Measurements from ENCODE around the gene STRN4.

DNA sequence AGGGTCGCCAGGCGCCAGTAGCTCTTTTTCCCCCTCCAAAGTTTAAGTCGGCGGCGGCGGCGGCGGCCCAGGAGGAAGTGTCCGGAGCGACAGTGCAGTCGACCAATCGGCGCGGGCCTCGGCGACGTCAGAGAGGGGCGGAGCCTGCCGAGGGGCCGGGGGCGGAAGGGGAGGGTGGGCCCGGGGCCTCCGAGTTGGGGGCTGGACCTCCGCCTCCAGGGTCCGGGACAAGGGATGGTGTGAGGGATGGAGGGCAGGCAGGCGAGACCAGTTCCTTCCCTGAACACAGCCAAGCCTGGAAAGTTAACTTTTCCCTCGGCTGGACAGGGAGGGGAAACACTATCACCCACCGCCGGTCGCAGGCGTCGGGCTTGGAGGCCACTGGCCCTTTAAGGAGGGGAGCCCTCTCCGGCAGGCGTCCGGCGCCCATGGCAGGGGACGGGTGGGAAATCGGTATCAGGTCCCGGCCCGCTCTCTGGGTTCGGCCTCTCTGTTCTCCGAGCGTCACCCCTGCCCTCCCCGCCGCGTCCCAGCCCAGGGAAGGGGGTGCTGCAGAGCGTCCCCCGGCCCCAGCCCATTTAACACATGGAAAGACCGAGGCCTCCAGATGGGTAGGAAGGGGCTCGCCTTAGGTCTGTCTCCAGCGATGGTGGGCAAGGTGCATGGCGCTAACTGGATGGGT is 29.1 kb downstream of the STRN4 start, which contains the start of gene PRKD2:
- TF ChIP-seq, protein P1, sequence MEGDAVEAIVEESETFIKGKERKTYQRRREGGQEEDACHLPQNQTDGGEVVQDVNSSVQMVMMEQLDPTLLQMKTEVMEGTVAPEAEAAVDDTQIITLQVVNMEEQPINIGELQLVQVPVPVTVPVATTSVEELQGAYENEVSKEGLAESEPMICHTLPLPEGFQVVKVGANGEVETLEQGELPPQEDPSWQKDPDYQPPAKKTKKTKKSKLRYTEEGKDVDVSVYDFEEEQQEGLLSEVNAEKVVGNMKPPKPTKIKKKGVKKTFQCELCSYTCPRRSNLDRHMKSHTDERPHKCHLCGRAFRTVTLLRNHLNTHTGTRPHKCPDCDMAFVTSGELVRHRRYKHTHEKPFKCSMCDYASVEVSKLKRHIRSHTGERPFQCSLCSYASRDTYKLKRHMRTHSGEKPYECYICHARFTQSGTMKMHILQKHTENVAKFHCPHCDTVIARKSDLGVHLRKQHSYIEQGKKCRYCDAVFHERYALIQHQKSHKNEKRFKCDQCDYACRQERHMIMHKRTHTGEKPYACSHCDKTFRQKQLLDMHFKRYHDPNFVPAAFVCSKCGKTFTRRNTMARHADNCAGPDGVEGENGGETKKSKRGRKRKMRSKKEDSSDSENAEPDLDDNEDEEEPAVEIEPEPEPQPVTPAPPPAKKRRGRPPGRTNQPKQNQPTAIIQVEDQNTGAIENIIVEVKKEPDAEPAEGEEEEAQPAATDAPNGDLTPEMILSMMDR (IDR thresholded peaks at IDR 0.05; ENCODE audit: extremely low read depth in 1 of 2, insufficient read depth in 1 of 2, low read depth in 1 of 2, low read length in 2 of 2), result no peak
- TF ChIP-seq EZH2 (IDR thresholded peaks at IDR 0.05; ENCODE audit: borderline replicate concordance, low read depth, low read length, severe bottlenecking) (no peak), POLR2AphosphoS5 (IDR thresholded peaks at IDR 0.05; ENCODE audit: insufficient read depth, low read depth, low read length) (peak; percentile 75), MYC (IDR thresholded peaks at IDR 0.05; ENCODE audit: low read depth, low read length) (no peak), POLR2A (IDR thresholded peaks at IDR 0.05; ENCODE audit: low read depth, low read length) (peak; percentile 68), FOS (IDR thresholded peaks at IDR 0.05; ENCODE audit: borderline replicate concordance, insufficient read depth, low read length) (no peak)
- TF ChIP-seq, protein P2, sequence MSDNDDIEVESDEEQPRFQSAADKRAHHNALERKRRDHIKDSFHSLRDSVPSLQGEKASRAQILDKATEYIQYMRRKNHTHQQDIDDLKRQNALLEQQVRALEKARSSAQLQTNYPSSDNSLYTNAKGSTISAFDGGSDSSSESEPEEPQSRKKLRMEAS (IDR thresholded peaks at IDR 0.05; ENCODE audit: insufficient read depth, insufficient read length), result no peak
